ENCODE data around the gene NPHP4. TPM values are rescaled to one million over a fixed set of nuclear protein-coding genes. Genes with fewer than 3 reads are reported as not detected.

NPHP4 gene
- total RNA-seq, 1 donor from 2014 or later = 19.0 TPM

GRCh38 chr1:5815716-5816115 lies 176.5 kb downstream of the NPHP4 start:
- Mint-ChIP-seq H3K4me3 (ENCODE audit: low read depth) (no peak overlapping the region), H3K4me1 (ENCODE audit: low read depth) (no peaks in the 10 kb centered on the region), H3K9me3 (no peaks in the 10 kb centered on the region), H3K27me3 (ENCODE audit: low read depth) (no peaks in the 10 kb centered on the region), H3K36me3 (ENCODE audit: low read depth) (no peaks in the 10 kb centered on the region), H3K27ac (no peak overlapping the region)
- no peak for DNase-seq (ENCODE audit: low spot score)
- intact Hi-C loops (cut with micrococcal nuclease) = no loop called here

- H3K27me3 Mint-ChIP-seq (ENCODE audit: low read depth) = no peaks in the 10 kb centered on the region
- no peak overlapping the region for H3K4me3 Mint-ChIP-seq (ENCODE audit: low read depth)
- H3K9me3 Mint-ChIP-seq = no peaks in the 10 kb centered on the region
- H3K36me3 Mint-ChIP-seq (ENCODE audit: low read depth) = no peaks in the 10 kb centered on the region
- no peak for DNase-seq (ENCODE audit: low spot score)
- intact Hi-C loops (cut with micrococcal nuclease) = no loop called here
- H3K4me1 Mint-ChIP-seq (ENCODE audit: low read depth) = no peaks in the 10 kb centered on the region
- H3K27ac Mint-ChIP-seq = no peak overlapping the region
Measured at GRCh38 chr1:5815211-5815610, 177.0 kb downstream of the NPHP4 start.

GRCh38 chr1:5814046-5814619 lies 178.1 kb downstream of the NPHP4 start:
- Mint-ChIP-seq H3K36me3 (ENCODE audit: low read depth) (no peaks in the 10 kb centered on the region), H3K9me3 (no peaks in the 10 kb centered on the region), H3K4me3 (ENCODE audit: low read depth) (no peak overlapping the region), H3K27ac (no peak overlapping the region), H3K27me3 (ENCODE audit: low read depth) (no peaks in the 10 kb centered on the region), H3K4me1 (ENCODE audit: low read depth) (no peaks in the 10 kb centered on the region)
- intact Hi-C loops (cut with micrococcal nuclease) = no loop called here
- no peak for DNase-seq (ENCODE audit: low spot score)

- Mint-ChIP-seq H3K9me3 (no peaks in the 10 kb centered on the region), H3K27me3 (ENCODE audit: low read depth) (no peaks in the 10 kb centered on the region), H3K27ac (no peak overlapping the region), H3K36me3 (ENCODE audit: low read depth) (no peaks in the 10 kb centered on the region), H3K4me1 (ENCODE audit: low read depth) (no peaks in the 10 kb centered on the region), H3K4me3 (ENCODE audit: low read depth) (no peak overlapping the region)
- DNase-seq (ENCODE audit: low spot score) = no peak
- intact Hi-C loops (cut with micrococcal nuclease) = no loop called here
Measured at GRCh38 chr1:5813480-5813879, 178.7 kb downstream of the NPHP4 start.

Other genes with a start within 250 kb of the NPHP4 start
- gene KCNAB2, start 53.5 kb upstream of the NPHP4 start, total RNA-seq = 307 and 312 TPM in 2 replicates
- gene CHD5, start 187.9 kb upstream of the NPHP4 start, total RNA-seq = 0.46 and 0.78 TPM in 2 replicates
- 473 and 533 TPM in 2 replicates for gene RPL22, start 207.2 kb upstream of the NPHP4 start, total RNA-seq
- 54.4 and 58.4 TPM in 2 replicates for gene RNF207, start 213.7 kb upstream of the NPHP4 start, total RNA-seq
- 60.0 and 62.3 TPM in 2 replicates for gene ICMT, start 243.5 kb upstream of the NPHP4 start, total RNA-seq

All from activated T-helper 2 cell treated with anti-CD3 and anti-CD28 coated beads, Interferon-gamma antibody, Interleukin-2, Interleukin-4, amounts not matched to agents 10 μg/mL and 5 μg/mL and 100 μg/mL, durations not matched to agents 14 hours and 24 hours and 36 hours (primary cell).